NOMO-1 treated with DMSO at 0.1 percent for 48 hours (cell line): ENCODE measurements around the gene GPR119.
"Not testable (repeated sequence)": the region's sequence is repeated elsewhere in the genome, so short reads cannot be mapped to it uniquely, and the experiment has no call there.

Experiments
- DNase-seq: peaks from one replicate; lab custom pipeline; 2025; ENCODE audit not compliant: unreplicated experiment; lab: John Stamatoyannopoulos, UW

GPR119 gene

DNA sequence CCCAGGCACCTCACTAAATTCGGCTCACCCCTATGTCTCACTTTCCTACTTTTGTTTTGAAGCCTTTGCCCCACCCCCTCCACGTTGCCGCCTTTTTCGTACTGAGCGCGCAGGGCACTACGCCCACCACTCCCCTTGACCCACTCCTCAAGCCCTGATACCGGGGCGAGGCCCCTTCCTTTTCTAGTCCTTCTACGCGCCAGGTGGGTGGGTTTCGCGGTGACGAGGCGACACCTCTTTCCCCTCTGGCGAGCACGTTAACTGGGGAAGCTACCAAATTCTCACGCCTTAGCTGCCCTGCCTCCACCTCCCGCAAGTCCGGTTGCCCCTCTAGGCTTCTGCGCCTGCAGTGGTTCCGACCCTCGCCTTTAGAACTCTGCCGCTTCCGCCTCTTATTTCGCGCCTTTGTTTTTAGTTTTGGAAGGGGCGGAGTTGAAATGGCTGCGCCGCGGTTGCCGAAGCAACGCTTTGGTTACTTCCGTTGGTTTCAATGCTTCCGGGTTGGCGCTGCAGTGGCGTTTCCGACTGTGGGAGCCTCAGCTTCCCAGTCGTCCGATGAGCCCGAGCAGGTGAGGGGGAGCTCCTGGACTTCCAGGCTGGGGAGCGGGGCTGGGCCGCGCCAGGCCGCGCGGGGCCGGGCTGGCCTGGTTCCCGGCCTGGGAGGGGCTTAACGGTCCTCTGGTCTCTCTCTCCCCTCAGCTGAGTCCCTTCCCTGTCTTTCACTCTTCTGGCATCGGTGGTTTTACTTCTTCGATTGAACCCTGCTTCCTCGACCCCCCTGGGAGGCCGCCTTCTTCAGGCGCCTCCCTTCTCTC lies 45.9 kb downstream of the GPR119 start, which contains the start of gene SLC25A14:
SLC25A14 (plus strand) TSS at position 512 of the 815 bp plus-strand sequence. CDS start 360 bp downstream, outside the sequence.
- peak; percentile 43 for DNase-seq

DNA sequence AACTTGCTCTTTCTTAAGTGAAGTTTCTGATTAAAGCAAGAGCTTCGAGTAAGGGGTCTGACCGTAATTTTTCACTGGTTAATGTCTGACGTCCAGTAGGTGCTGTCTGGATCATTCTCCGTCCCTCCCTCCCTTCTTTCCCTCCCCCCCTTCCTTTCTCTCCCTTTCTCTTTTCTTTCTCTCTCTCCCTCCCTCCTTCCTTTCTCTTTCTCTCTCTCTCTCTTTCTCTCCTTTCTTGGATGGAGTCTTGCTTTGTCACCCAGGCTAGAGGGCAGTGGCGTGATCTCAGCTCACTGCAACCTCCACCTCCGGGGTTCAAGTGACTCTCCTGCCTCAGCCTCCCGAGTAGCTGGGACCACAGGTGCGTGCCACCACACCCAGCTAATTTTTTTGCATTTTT lies 46.6 kb downstream of the GPR119 start:
- DNase-seq, result not testable (repeated sequence)

DNA sequence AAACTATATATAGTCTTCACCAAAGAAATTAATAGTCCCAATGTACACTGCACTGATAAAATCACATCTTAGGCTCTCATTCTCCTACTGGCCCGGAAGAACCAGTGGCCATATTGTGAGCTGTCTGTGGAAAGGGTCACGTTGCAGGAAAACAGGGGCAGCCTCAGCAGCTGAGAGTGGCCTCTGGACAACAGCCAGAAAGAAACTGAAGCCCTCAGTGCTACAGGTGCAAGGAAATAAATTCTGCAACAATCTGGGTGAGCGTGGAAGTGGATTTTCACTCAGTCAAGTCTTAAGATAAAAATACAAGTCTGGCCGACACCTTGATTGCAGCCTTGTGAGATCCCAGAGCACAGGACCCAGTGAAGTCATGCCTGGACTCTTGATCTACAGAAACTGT lies 48.9 kb downstream of the GPR119 start:
- DNase-seq, result no peak
